Brain microvascular endothelial cell (primary cell): ENCODE data around the gene NKX2-3.

ENCODE experiments used
- DNase-seq: peaks from one replicate; pipeline ENCODE4 v3.0.0-alpha.2; 2020
- H3K27ac ChIP-seq: fragments of 250-450 bp; sonication (Bioruptor Pico); 2 replicates; pipeline ENCODE4 v1.5.1; 2020; ENCODE audit warnings: mild to moderate bottlenecking, moderate library complexity
- H3K27me3 ChIP-seq: fragments of 250-450 bp; sonication (Bioruptor Pico); replicated peaks from 2 replicates; pipeline ENCODE4 v1.5.1; 2020; ENCODE audit warnings: mild to moderate bottlenecking
- H3K36me3 ChIP-seq: fragments of 250-450 bp; sonication (Bioruptor Pico); replicated peaks from 2 replicates; pipeline ENCODE4 v1.5.1; 2020; ENCODE audit warnings: mild to moderate bottlenecking
- H3K4me3 ChIP-seq: 2 replicates; pipeline ENCODE4 v1.5.1; 2011; ENCODE audit warnings: low read depth, mild to moderate bottlenecking, control low read depth, low read length, moderate library complexity
- in situ Hi-C: cut with HindIII; loops from 2 replicates; pipeline ENCODE4 v1.10.0; 2017; ENCODE audit warnings: low sequenced_read_pairs, low pct_ligation_motif_present
- TF ChIP-seq, protein P1 (sequence below): IDR thresholded peaks from 2 replicates; pipeline ENCODE4 v1.5.1; 2011; ENCODE audit warnings: low read depth, mild to moderate bottlenecking, moderate library complexity, low read length, control low read depth, inconsistent platforms; ENCODE audit errors: missing control alignments

NKX2-3 gene

DNA sequence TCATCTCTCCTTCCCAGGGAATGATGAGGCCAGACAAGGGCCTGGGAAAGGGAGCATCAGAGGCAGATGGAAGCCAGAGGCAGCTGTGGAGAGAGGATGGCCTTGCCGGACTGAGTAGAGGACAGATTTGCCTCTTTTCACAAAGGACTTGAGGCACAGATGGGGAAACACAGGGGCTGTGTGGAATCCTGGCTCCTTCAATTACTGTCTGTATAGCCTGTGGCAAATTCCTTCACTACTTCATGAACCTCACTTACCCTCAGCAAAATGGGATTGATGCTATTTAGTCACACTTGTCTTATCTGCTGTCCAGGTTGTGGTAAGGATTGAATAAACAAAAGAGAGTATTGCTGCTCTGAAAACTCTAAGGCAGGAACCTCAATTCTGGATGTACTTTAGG lies 47.2 kb downstream of the NKX2-3 start:
- Histone ChIP-seq H3K27me3 (no peaks in the 10 kb centered on the region), H3K27ac (no peak overlapping the region), H3K4me3 (no peak overlapping the region), H3K36me3 (no peaks in the 10 kb centered on the region)
- in situ Hi-C loops, result no loop called here
- DNase-seq, result no peak
- TF ChIP-seq, protein P1, sequence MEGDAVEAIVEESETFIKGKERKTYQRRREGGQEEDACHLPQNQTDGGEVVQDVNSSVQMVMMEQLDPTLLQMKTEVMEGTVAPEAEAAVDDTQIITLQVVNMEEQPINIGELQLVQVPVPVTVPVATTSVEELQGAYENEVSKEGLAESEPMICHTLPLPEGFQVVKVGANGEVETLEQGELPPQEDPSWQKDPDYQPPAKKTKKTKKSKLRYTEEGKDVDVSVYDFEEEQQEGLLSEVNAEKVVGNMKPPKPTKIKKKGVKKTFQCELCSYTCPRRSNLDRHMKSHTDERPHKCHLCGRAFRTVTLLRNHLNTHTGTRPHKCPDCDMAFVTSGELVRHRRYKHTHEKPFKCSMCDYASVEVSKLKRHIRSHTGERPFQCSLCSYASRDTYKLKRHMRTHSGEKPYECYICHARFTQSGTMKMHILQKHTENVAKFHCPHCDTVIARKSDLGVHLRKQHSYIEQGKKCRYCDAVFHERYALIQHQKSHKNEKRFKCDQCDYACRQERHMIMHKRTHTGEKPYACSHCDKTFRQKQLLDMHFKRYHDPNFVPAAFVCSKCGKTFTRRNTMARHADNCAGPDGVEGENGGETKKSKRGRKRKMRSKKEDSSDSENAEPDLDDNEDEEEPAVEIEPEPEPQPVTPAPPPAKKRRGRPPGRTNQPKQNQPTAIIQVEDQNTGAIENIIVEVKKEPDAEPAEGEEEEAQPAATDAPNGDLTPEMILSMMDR, result no peak

DNA sequence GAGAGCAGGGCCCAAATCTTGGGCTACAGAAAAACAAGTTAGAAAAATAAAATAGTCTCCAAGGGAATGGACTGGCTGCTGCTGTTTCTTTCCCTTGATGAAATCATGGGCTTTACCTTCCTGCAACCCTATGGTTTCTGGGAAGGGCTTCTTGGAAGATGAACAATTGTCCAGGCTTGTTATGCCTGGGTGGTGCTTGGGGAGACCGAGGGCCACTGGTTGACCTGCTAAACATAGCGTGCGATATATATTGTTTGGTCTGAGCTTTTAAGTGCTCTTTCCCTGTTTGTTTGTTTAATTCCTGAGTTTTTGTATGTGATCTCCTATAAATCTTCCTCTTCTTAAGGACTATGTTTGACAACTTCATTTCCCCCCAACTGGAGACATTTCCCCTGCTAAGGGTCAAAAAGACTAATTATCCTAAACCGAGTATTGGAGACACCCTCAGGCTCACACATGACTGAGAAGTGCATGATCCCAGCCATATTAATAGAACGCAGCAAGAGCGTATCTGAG lies 49.6 kb downstream of the NKX2-3 start:
- Histone ChIP-seq H3K27me3 (no peaks in the 10 kb centered on the region), H3K36me3 (no peaks in the 10 kb centered on the region), H3K4me3 (no peak overlapping the region), H3K27ac (no peak overlapping the region)
- no peak for DNase-seq
- in situ Hi-C loops, result no loop called here
- TF ChIP-seq, protein P1, result no peak

DNA sequence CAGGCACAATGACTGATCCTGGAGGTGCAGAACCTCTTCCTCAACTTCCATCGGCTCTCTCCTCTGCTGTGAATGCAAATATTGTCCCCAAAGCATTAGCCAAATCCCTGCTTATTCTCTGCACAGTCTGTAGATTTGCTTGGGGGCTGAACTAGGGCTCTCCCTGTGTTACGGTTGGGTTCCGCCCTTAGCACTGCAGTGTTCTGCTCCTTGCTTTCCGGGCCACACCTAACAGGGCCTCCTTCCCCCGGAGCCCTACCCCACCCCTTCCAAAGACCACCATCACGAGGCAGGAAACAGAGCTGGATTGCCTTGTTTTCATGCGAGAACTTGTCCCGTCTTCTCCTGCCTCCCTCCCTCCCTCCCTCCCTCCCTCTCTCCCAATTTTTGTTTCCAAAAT lies 50.9 kb downstream of the NKX2-3 start:
- in situ Hi-C loops, result no loop called here
- Histone ChIP-seq H3K36me3 (no peaks in the 10 kb centered on the region), H3K27me3 (no peaks in the 10 kb centered on the region), H3K27ac (no peak overlapping the region), H3K4me3 (no peak overlapping the region)
- DNase-seq, result no peak
- TF ChIP-seq, protein P1, result no peak
